Adrenal gland (tissue), 5 donors: Measurements from ENCODE around the gene SMTNL1.

Experiments
- POLR2A ChIP-seq, 2 donors: fragments of 450-650 bp; IDR thresholded peaks; one replicate each; pipeline ENCODE4 v1.6.1; 2017; ENCODE audit warnings: antibody characterized with exemption in 2 of 2, mild to moderate bottlenecking in 2 of 2, moderate library complexity in 1 of 2
- TF ChIP-seq, protein P1 (sequence below), 6 experiments: fragments of 450-650 bp in 4 of 6; fragments of 200-600 bp in 2 of 6; sonication (generic) in 1 of 6; IDR thresholded peaks; 1 replicate in 5 of 6; 2 replicates in 1 of 6; pipeline versions ENCODE4 v1.5.1 to v1.8.0; 2016 to 2021; ENCODE audit warnings: antibody characterized with exemption in 6 of 6, mild to moderate bottlenecking in 2 of 6, moderate library complexity in 1 of 6
- donor health status: DM: no; HTN: no; CAD: no.

DNA sequence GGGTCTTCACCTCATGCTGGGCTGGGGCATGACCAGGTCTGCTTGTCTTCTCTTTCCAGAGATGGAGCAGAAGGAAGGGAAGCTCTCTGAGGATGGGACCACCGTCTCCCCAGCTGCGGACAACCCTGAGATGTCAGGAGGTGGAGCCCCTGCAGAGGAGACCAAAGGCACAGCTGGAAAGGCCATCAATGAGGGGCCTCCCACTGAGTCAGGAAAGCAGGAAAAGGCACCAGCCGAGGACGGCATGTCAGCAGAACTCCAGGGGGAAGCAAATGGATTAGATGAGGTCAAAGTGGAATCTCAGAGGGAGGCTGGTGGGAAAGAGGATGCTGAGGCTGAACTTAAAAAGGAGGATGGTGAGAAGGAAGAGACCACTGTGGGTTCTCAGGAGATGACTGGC, 5.2 kb downstream of the SMTNL1 start:
- TF ChIP-seq, protein P1, sequence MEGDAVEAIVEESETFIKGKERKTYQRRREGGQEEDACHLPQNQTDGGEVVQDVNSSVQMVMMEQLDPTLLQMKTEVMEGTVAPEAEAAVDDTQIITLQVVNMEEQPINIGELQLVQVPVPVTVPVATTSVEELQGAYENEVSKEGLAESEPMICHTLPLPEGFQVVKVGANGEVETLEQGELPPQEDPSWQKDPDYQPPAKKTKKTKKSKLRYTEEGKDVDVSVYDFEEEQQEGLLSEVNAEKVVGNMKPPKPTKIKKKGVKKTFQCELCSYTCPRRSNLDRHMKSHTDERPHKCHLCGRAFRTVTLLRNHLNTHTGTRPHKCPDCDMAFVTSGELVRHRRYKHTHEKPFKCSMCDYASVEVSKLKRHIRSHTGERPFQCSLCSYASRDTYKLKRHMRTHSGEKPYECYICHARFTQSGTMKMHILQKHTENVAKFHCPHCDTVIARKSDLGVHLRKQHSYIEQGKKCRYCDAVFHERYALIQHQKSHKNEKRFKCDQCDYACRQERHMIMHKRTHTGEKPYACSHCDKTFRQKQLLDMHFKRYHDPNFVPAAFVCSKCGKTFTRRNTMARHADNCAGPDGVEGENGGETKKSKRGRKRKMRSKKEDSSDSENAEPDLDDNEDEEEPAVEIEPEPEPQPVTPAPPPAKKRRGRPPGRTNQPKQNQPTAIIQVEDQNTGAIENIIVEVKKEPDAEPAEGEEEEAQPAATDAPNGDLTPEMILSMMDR (IDR thresholded peaks at IDR 0.05): no peak
- no peak for TF ChIP-seq POLR2A (IDR thresholded peaks at IDR 0.05)
